GM18505 (cell line): Measurements from ENCODE around the gene LSP1.

ENCODE experiments used
- ATAC-seq: cut with Tn5 transposase; IDR thresholded peaks from one replicate; pipeline ENCODE4 v1.9.1; 2021; ENCODE audit not compliant: unreplicated experiment
- POLR2A ChIP-seq: IDR thresholded peaks from 4 replicates; pipeline ENCODE4 v1.6.1; 2011; ENCODE audit warnings: borderline replicate concordance; ENCODE audit not compliant: insufficient read depth, insufficient read length; ENCODE audit errors: extremely low read depth

The LSP1 gene

GRCh38 chr11:1856306-1857005, 3.6 kb downstream of the LSP1 start:
- no peak for ATAC-seq

GRCh38 chr11:1857064-1857463, 4.2 kb downstream of the LSP1 start:
- no peak for ATAC-seq
- TF ChIP-seq POLR2A = no peak

More at GRCh38 chr11:1856306-1857005, 3.6 kb downstream of the LSP1 start:
- TF ChIP-seq POLR2A = no peak

GRCh38 chr11:1858154-1858553, 5.3 kb downstream of the LSP1 start:
- ATAC-seq = no peak

GRCh38 chr11:1858576-1858975, 5.7 kb downstream of the LSP1 start:
- TF ChIP-seq POLR2A = no peak
- ATAC-seq = no peak

More at GRCh38 chr11:1858154-1858553, 5.3 kb downstream of the LSP1 start:
- no peak for TF ChIP-seq POLR2A

- no peak for TF ChIP-seq POLR2A
- no peak for ATAC-seq
Observed at GRCh38 chr11:1859004-1859403, 6.1 kb downstream of the LSP1 start.

- ATAC-seq = no peak
- TF ChIP-seq POLR2A = no peak
Observed at GRCh38 chr11:1860108-1860507, 7.2 kb downstream of the LSP1 start.

GRCh38 chr11:1861435-1862411, 8.8 kb downstream of the LSP1 start:
- TF ChIP-seq POLR2A = no peak
- ATAC-seq = no peak

- no peak for TF ChIP-seq POLR2A
- ATAC-seq = no peak
Observed at GRCh38 chr11:1862588-1863351, 9.9 kb downstream of the LSP1 start.

GRCh38 chr11:1863352-1864216, 10.7 kb downstream of the LSP1 start:
- no peak for ATAC-seq

GRCh38 chr11:1864231-1864630, 11.3 kb downstream of the LSP1 start:
- no peak for ATAC-seq
- no peak for TF ChIP-seq POLR2A

More at GRCh38 chr11:1863352-1864216, 10.7 kb downstream of the LSP1 start:
- no peak for TF ChIP-seq POLR2A

- peak; percentile 25 for TF ChIP-seq POLR2A
- ATAC-seq = no peak
Observed at GRCh38 chr11:1864831-1865665, 12.2 kb downstream of the LSP1 start.

GRCh38 chr11:1866226-1866625, 13.3 kb downstream of the LSP1 start:
- ATAC-seq = no peak
- TF ChIP-seq POLR2A = no peak

- no peak for TF ChIP-seq POLR2A
- ATAC-seq = no peak
Observed at GRCh38 chr11:1866776-1867175, 13.9 kb downstream of the LSP1 start.
